OCI-LY1 (cell line): ENCODE results near the gene RASGRF1.

Experiments used
- H2AFZ ChIP-seq: fragments of 200-600 bp; sonication (generic), shearing (Covaris generic); 2 replicates; pipeline ENCODE4 v1.6.0; 2014; ENCODE audit warnings: antibody characterized with exemption, mild to moderate bottlenecking, low read length
- H3F3A ChIP-seq: fragments of 200-600 bp; sonication (generic), shearing (Covaris generic); 2 replicates; pipeline ENCODE4 v1.6.0; 2014; ENCODE audit warnings: mild to moderate bottlenecking, antibody characterized with exemption, low read length, moderate library complexity; ENCODE audit not compliant: insufficient read depth
- H3K27ac ChIP-seq: fragments of 200-600 bp; sonication (generic); 2 replicates; pipeline ENCODE4 v1.5.1; 2014; ENCODE audit warnings: low read length, mixed run types, mild to moderate bottlenecking, low read depth; ENCODE audit not compliant: poor library complexity, severe bottlenecking
- H3K27me3 ChIP-seq: fragments of 200-600 bp; sonication (generic); 2 replicates; pipeline ENCODE4 v1.6.0; 2014; ENCODE audit warnings: antibody characterized with exemption, mild to moderate bottlenecking, low read length, moderate library complexity; ENCODE audit not compliant: insufficient read depth
- H3K36me3 ChIP-seq: fragments of 200-600 bp; sonication (generic); 2 replicates; pipeline ENCODE4 v1.6.1; 2014; ENCODE audit warnings: mild to moderate bottlenecking, antibody characterized with exemption, low read length, moderate library complexity, mixed read lengths; ENCODE audit not compliant: insufficient read depth
- H3K4me1 ChIP-seq: fragments of 200-600 bp; sonication (generic); 2 replicates; pipeline ENCODE4 v1.5.1; 2014; ENCODE audit warnings: mild to moderate bottlenecking, low read length, moderate library complexity; ENCODE audit not compliant: insufficient read depth, severe bottlenecking
- H3K4me2 ChIP-seq: fragments of 200-600 bp; sonication (generic), shearing (Covaris generic); 2 replicates; pipeline ENCODE4 v1.6.1; 2014; ENCODE audit warnings: low read length
- H3K4me3 ChIP-seq: fragments of 200-600 bp; sonication (generic); 2 replicates; pipeline ENCODE4 v1.5.1; 2014; ENCODE audit warnings: low read length, low read depth, mild to moderate bottlenecking, mixed read lengths; ENCODE audit not compliant: poor library complexity, severe bottlenecking
- H3K79me2 ChIP-seq: fragments of 200-600 bp; shearing (Covaris generic); 2 replicates; pipeline ENCODE4 v1.6.1; 2016; ENCODE audit warnings: mixed run types, low read length, mixed read lengths; ENCODE audit not compliant: insufficient read depth
- H3K9ac ChIP-seq: fragments of 200-600 bp; sonication (generic), shearing (Covaris generic); 2 replicates; pipeline ENCODE4 v1.6.1; 2014; ENCODE audit warnings: mild to moderate bottlenecking, low read length, mixed read lengths
- H3K9me2 ChIP-seq: fragments of 200-600 bp; sonication (generic), shearing (Covaris generic); 2 replicates; pipeline ENCODE4 v1.6.1; 2014; ENCODE audit warnings: low read depth, mild to moderate bottlenecking, low read length, mixed read lengths
- H3K9me3 ChIP-seq: fragments of 200-600 bp; shearing (Covaris generic); 2 replicates; pipeline ENCODE4 v1.6.1; 2014; ENCODE audit warnings: low read length, mixed read lengths
- H4K20me1 ChIP-seq: fragments of 200-600 bp; sonication (generic), shearing (Covaris generic); 2 replicates; pipeline ENCODE4 v1.6.0; 2016; ENCODE audit warnings: mild to moderate bottlenecking, low read length; ENCODE audit not compliant: insufficient read depth
- EZH2 ChIP-seq: fragments of 200-600 bp; sonication (generic), shearing (Covaris generic); IDR thresholded peaks from 2 replicates; pipeline ENCODE4 v1.8.0; 2017; ENCODE audit warnings: borderline replicate concordance, mixed run types, mild to moderate bottlenecking, antibody characterized with exemption, low read length, moderate library complexity, mixed read lengths
- TF ChIP-seq, protein P1 (sequence below): fragments of 200-600 bp; sonication (generic), shearing (Covaris generic); IDR thresholded peaks from 2 replicates; pipeline ENCODE4 v1.5.1; 2017; ENCODE audit warnings: mild to moderate bottlenecking, antibody characterized with exemption, low read length, moderate library complexity, mixed read lengths

RASGRF1 gene

DNA sequence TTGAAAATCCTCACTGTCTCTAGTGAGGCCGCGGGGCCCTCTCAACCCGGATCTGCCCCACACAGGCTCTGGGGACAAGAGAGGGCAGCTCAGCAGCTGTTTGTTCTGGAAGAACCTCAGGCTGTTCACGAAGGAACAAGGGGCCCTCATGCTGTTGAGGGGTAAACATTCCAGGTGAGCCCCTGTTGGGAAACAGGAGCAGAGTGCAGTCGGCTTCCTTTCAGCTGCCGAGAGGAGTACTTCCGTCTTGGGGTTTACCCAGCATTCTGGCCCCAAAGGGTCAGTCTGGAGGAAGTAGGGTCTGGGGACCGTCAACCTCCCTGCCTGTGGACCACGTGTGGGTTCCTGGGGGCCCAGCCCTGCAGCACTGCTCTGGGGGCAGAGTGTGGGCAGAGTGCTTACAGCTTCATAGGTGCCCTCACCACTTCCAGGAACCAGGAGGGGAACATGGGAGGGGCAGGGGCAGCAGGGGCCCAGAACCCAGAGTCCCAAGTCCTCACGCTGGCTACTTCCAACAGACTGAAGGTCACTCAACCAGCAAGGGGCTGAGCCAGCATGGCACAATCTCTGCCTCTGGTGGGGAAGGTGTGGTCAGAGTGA is 96.5 kb downstream of the RASGRF1 start:
- H3K4me3 ChIP-seq, result no peak overlapping the region
- H3K9me2 ChIP-seq, result no peaks in the 10 kb centered on the region
- H3K27me3 ChIP-seq, result no peaks in the 10 kb centered on the region
- no peak overlapping the region for H2AFZ ChIP-seq
- H4K20me1 ChIP-seq, result no peaks in the 10 kb centered on the region
- TF ChIP-seq, protein P1, sequence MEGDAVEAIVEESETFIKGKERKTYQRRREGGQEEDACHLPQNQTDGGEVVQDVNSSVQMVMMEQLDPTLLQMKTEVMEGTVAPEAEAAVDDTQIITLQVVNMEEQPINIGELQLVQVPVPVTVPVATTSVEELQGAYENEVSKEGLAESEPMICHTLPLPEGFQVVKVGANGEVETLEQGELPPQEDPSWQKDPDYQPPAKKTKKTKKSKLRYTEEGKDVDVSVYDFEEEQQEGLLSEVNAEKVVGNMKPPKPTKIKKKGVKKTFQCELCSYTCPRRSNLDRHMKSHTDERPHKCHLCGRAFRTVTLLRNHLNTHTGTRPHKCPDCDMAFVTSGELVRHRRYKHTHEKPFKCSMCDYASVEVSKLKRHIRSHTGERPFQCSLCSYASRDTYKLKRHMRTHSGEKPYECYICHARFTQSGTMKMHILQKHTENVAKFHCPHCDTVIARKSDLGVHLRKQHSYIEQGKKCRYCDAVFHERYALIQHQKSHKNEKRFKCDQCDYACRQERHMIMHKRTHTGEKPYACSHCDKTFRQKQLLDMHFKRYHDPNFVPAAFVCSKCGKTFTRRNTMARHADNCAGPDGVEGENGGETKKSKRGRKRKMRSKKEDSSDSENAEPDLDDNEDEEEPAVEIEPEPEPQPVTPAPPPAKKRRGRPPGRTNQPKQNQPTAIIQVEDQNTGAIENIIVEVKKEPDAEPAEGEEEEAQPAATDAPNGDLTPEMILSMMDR, result no peak
- TF ChIP-seq EZH2, result no peak
- H3K4me1 ChIP-seq, result peaks cover 11% of the 10 kb centered on the region
- no peaks in the 10 kb centered on the region for H3K9me3 ChIP-seq
- H3K9ac ChIP-seq, result no peak overlapping the region; the same call in 1 of the 2 replicates
- peak overlapping the region; percentile 11 for H3K27ac ChIP-seq
- H3K36me3 ChIP-seq, result no peaks in the 10 kb centered on the region
- H3F3A ChIP-seq, result no peaks in the 10 kb centered on the region
- H3K79me2 ChIP-seq, result no peaks in the 10 kb centered on the region
- H3K4me2 ChIP-seq, result no peak overlapping the region

DNA sequence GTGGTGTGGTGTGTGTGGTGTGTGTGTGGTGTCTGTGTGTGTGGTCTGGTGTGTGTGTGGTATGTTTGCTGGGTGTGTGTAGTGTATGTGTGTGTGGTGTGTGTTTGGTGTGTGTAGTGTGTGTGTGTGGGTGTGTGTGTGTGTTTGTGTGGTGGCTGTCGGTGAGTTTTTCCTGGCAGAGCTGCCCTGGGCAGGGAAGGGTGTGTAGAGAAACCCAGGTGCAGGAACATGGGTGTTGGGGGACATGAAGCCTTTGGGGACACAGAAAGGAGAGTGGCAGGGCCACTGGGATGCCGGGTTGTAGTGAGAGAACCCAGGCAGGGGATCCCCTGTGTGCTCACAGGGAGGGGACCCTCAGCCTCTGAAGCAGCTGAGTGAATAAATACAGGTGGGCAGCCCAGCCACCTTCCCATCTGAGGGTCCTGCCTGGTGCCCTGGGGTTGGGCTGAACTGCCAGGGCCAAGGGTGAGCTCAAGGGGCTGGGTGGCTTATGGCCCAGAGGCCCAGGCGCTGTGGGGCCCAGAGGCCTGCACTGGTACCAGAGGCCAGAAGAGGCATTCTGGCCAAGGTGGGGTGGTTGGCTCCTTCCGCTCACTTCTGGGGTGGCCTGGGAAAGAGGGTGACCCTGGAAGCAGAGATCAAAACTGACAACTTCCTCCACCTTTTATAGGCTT is 97.2 kb downstream of the RASGRF1 start:
- Histone ChIP-seq H3K79me2 (no peaks in the 10 kb centered on the region), H3F3A (no peaks in the 10 kb centered on the region), H3K4me1 (peaks cover 11% of the 10 kb centered on the region), H2AFZ (no peak overlapping the region), H3K4me3 (no peak overlapping the region), H3K27ac (peak overlapping the region; percentile 11), H3K9ac (no peak overlapping the region; the same call in 1 of the 2 replicates), H3K9me2 (no peaks in the 10 kb centered on the region), H3K36me3 (no peaks in the 10 kb centered on the region), H3K9me3 (no peaks in the 10 kb centered on the region), H3K4me2 (no peak overlapping the region), H3K27me3 (no peaks in the 10 kb centered on the region), H4K20me1 (no peaks in the 10 kb centered on the region)
- no peak for TF ChIP-seq EZH2
- TF ChIP-seq, protein P1, result no peak

DNA sequence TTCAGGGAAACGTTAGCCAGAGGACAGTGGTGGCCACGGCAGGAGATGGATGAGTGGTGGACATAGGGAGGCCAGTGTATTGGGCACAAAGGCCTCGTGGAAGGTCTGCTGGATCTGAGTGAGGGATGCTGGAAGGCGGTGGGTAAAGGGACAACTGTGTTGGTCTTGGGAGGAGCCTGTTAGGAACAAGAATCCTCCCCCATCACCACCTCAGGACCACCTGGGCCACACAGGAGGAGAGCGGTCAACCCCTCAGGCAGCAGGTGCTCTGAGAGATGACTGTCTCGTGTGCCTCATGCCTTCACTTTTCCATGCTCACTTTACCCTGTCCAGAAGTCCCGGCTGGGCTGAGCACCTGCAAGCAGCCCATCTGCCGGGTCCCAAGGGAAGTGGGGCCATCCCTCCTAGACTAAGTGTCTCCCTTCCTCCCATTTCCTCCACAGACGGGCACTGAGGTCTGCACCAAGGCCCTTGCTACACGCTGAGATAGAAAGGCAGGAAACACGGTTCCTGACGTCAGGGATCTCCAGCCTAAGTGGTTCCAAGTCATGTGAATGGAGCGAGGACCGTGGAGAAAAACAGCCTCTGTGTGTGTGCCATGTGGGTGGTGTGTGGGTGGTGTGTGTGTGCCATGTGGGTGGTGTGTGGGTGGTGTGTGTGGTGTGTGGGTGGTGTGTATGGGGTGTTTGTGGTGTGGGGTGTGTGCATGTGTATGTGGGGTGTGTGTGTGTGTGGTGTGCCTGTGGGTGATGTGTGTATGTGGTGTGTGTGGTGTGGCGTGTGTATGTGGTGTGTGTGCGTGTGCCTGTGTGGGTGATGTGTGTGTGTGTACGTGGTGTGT is 97.9 kb downstream of the RASGRF1 start:
- no peaks in the 10 kb centered on the region for H3K79me2 ChIP-seq
- H3K4me2 ChIP-seq, result no peak overlapping the region
- no peaks in the 10 kb centered on the region for H3K9me3 ChIP-seq
- peaks cover 11% of the 10 kb centered on the region for H3K4me1 ChIP-seq
- no peak overlapping the region for H3K9ac ChIP-seq
- no peak overlapping the region for H3K4me3 ChIP-seq
- no peaks in the 10 kb centered on the region for H4K20me1 ChIP-seq
- H3K27me3 ChIP-seq, result no peaks in the 10 kb centered on the region
- no peaks in the 10 kb centered on the region for H3K9me2 ChIP-seq
- H3K27ac ChIP-seq, result no peak overlapping the region
- no peak overlapping the region for H2AFZ ChIP-seq
- H3F3A ChIP-seq, result no peaks in the 10 kb centered on the region
- no peaks in the 10 kb centered on the region for H3K36me3 ChIP-seq
- TF ChIP-seq, protein P1, result no peak
- no peak for TF ChIP-seq EZH2
